Hepatocyte (in vitro differentiated cells): ENCODE measurements around the gene LAMB2. TPM values are rescaled to one million over a fixed set of nuclear protein-coding genes. Genes with fewer than 3 reads are reported as not detected.

ENCODE experiments used
- DNase-seq: peaks from one replicate; pipeline ENCODE4 v3.0.0-alpha.2; 2016; ENCODE audit warnings: low spot score
- H2AFZ ChIP-seq: fragments of 200-600 bp; sonication (generic); 2 replicates; pipeline ENCODE4 v1.6.0; 2016; ENCODE audit warnings: antibody characterized with exemption, mild to moderate bottlenecking
- H3K27ac ChIP-seq: fragments of 200-600 bp; sonication (generic); 2 replicates; pipeline ENCODE4 v1.5.1; 2016; ENCODE audit warnings: mild to moderate bottlenecking
- H3K27me3 ChIP-seq: fragments of 200-600 bp; sonication (generic); 2 replicates; pipeline ENCODE4 v1.6.1; 2016
- H3K36me3 ChIP-seq: fragments of 200-600 bp; sonication (generic); replicated peaks from 2 replicates; pipeline ENCODE4 v1.5.1; 2016; ENCODE audit warnings: low read depth; ENCODE audit not compliant: insufficient read depth
- H3K4me1 ChIP-seq: fragments of 200-600 bp; sonication (generic); 2 replicates; pipeline ENCODE4 v1.5.1; 2016; ENCODE audit warnings: mild to moderate bottlenecking, moderate library complexity; ENCODE audit not compliant: insufficient read depth
- H3K4me2 ChIP-seq: fragments of 200-600 bp; sonication (generic); 2 replicates; pipeline ENCODE4 v1.6.0; 2016
- H3K4me3 ChIP-seq: fragments of 200-600 bp; sonication (generic); 2 replicates; pipeline ENCODE4 v1.5.1; 2016; ENCODE audit warnings: mild to moderate bottlenecking
- H3K79me2 ChIP-seq: fragments of 200-600 bp; sonication (generic); 2 replicates; pipeline ENCODE4 v1.6.0; 2017; ENCODE audit warnings: mild to moderate bottlenecking
- H3K9me2 ChIP-seq: fragments of 200-600 bp; sonication (generic); replicated peaks from 2 replicates; pipeline ENCODE4 v1.6.0; 2017; ENCODE audit warnings: mild to moderate bottlenecking; ENCODE audit not compliant: insufficient read depth
- H3K9me3 ChIP-seq: fragments of 200-600 bp; sonication (generic); 2 replicates; pipeline ENCODE4 v1.5.1; 2016; ENCODE audit warnings: low read depth, mild to moderate bottlenecking
- H4K20me1 ChIP-seq: fragments of 200-600 bp; sonication (generic); 2 replicates; pipeline ENCODE4 v1.6.0; 2016; ENCODE audit warnings: mild to moderate bottlenecking; ENCODE audit not compliant: insufficient read depth, poor library complexity, severe bottlenecking
- CTCF ChIP-seq: fragments of 200-600 bp; sonication (generic); IDR thresholded peaks from 2 replicates; pipeline ENCODE4 v1.5.1; 2016; ENCODE audit warnings: antibody characterized with exemption, mild to moderate bottlenecking; ENCODE audit not compliant: poor library complexity
- EZH2 ChIP-seq: fragments of 200-600 bp; sonication (generic); IDR thresholded peaks from 2 replicates; pipeline ENCODE4 v1.6.1; 2016; ENCODE audit warnings: antibody characterized with exemption, mild to moderate bottlenecking, borderline replicate concordance
- EZH2phosphoT487 ChIP-seq: fragments of 200-600 bp; sonication (generic); IDR thresholded peaks from one replicate; pipeline ENCODE4 v1.6.1; 2018; ENCODE audit warnings: antibody characterized with exemption, mild to moderate bottlenecking, low read depth, moderate library complexity; ENCODE audit not compliant: unreplicated experiment, severe bottlenecking
- WGBS: methylation state at CpG from one replicate; pipeline ENCODE4 v1.1.6; 2016; ENCODE audit warnings: low lambda C conversion rate; ENCODE audit errors: missing lambda C conversion rate; 5-methylcytosine and 5-hydroxymethylcytosine counted together
- polyA plus RNA-seq: library from polyadenylated mRNA; unstranded; fragments of >200 nt; fragmentation: Nextera tagmentation; extraction: Ambion mirVana; gene quantifications from 2 replicates; pipeline ENCODE4 v1.2.1, GENCODE V29; 2016
- total RNA-seq: library from RNA; depleted of rRNA; stranded (reverse); fragments of >200 nt; gene quantifications from 2 replicates; pipeline ENCODE4 v1.2.3, GENCODE V29; 2014

Gene LAMB2
- total and polyA plus RNA-seq, 2 experiments from 2014 or later, result 396 to 437 TPM

DNA sequence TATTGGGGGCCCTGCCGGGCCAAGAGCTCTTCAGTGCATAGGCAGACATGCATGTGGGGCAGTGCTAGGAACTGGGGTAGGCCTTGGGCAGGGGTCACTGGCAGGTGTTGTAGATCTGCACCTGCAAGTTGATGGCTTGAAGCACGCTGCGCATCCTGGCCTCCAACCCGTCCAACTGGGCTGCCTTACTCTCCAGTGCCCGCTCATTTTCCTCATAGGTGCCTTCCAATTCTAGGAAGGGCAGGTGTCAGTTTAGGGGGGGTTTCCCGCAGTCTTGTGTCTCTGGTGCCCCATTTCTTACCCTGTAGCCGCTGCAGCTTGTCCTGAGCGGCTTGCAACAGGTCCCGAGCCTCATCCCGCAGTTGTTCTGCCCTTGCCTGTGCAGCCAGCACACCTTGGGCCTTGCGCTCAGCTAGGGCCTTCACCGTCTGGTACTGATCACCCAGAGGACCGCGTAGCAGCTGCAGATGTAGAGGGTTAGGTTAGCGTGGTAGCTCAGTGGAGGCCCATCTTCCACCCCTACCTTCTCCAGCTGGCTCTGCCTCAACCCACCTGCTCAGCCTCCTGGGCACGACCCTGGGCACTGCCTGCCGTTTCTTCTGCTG lies 11.6 kb downstream of the LAMB2 start:
- no peak overlapping the region for H3K4me3 ChIP-seq
- H4K20me1 ChIP-seq, result no peaks in the 10 kb centered on the region
- peak overlapping the region; percentile 34 for H2AFZ ChIP-seq

GRCh38 chr3:49120438-49121131 lies 12.3 kb downstream of the LAMB2 start, which contains the start of gene USP19:
Gene USP19, minus strand, starts transcription at chr3:49120823. Its CDS starts 1,678 bp downstream, at chr3:49119145.
- TF ChIP-seq EZH2 (no peak), EZH2phosphoT487 (no peak), CTCF (no peak)
- H2AFZ ChIP-seq, result peak within 1 kb of the TSS; percentile 69

More for the DNA sequence above, 11.6 kb downstream of the LAMB2 start:
- Histone ChIP-seq H3K27me3 (no peaks in the 10 kb centered on the region), H3K27ac (peak overlapping the region; percentile 90), H3K79me2 (peaks cover 20% of the 10 kb centered on the region), H3K9me3 (no peaks in the 10 kb centered on the region), H3K4me2 (peak overlapping the region; percentile 91), H3K9me2 (no peaks in the 10 kb centered on the region), H3K36me3 (no peaks in the 10 kb centered on the region), H3K4me1 (peaks cover 9% of the 10 kb centered on the region)
- no peak for TF ChIP-seq EZH2phosphoT487
- no peak for TF ChIP-seq CTCF
- TF ChIP-seq EZH2, result no peak
- WGBS, result 86% methylated on average over 17 of the region's 17 CpGs
- DNase-seq, result no peak

DNA sequence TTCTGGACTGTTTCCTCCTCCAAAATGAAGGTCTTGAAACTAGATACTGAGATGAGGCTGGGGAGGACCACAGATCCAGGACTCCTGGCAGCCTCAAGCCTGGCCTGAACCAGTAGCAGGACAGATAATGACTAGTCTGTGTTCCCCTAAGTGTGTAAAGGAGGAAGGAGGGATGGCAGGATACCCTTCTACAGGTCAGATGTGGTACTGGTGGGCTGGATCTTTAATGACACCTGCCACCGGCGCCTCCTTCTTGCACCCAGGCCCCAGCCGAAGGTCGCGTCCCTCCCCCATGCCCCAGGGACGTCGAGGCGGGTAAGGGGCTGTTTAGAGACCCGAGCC lies 12.8 kb downstream of the LAMB2 start:
- Histone ChIP-seq H3K4me1 (peaks cover 9% of the 10 kb centered on the region), H2AFZ (peak overlapping the region; percentile 69), H3K79me2 (peaks cover 20% of the 10 kb centered on the region), H3K4me3 (peak overlapping the region; percentile 78), H3K27me3 (no peaks in the 10 kb centered on the region), H3K9me2 (no peaks in the 10 kb centered on the region), H3K4me2 (peak overlapping the region; percentile 91), H3K27ac (peak overlapping the region; percentile 90), H3K36me3 (no peaks in the 10 kb centered on the region), H3K9me3 (no peaks in the 10 kb centered on the region), H4K20me1 (no peaks in the 10 kb centered on the region)
- TF ChIP-seq EZH2phosphoT487, result no peak
- no peak for TF ChIP-seq CTCF
- no peak for TF ChIP-seq EZH2
- WGBS, result 0% methylated on average over 6 of the region's 9 CpGs
- DNase-seq, result no peak

More at GRCh38 chr3:49120438-49121131, 12.3 kb downstream of the LAMB2 start, which contains the start of gene USP19:
- H3K4me3 ChIP-seq, result peak within 1 kb of the TSS; percentile 78
- peak; percentile 96 for DNase-seq
- H4K20me1 ChIP-seq, result no peaks in the 10 kb centered on the region
- peak within 1 kb of the TSS; percentile 91 for H3K4me2 ChIP-seq
- H3K9me3 ChIP-seq, result no peaks in the 10 kb centered on the region
- no peaks in the 10 kb centered on the region for H3K9me2 ChIP-seq
- H3K27me3 ChIP-seq, result no peaks in the 10 kb centered on the region
- peak within 1 kb of the TSS; percentile 90 for H3K27ac ChIP-seq
- H3K4me1 ChIP-seq, result peaks cover 9% of the 10 kb centered on the region
- H3K36me3 ChIP-seq, result no peaks in the 10 kb centered on the region
- 2% methylated on average over 45 of the region's 70 CpGs for WGBS
- H3K79me2 ChIP-seq, result peaks cover 20% of the 10 kb centered on the region
